Measurements from ENCODE around the gene MEF2D.

MEF2D gene

DNA sequence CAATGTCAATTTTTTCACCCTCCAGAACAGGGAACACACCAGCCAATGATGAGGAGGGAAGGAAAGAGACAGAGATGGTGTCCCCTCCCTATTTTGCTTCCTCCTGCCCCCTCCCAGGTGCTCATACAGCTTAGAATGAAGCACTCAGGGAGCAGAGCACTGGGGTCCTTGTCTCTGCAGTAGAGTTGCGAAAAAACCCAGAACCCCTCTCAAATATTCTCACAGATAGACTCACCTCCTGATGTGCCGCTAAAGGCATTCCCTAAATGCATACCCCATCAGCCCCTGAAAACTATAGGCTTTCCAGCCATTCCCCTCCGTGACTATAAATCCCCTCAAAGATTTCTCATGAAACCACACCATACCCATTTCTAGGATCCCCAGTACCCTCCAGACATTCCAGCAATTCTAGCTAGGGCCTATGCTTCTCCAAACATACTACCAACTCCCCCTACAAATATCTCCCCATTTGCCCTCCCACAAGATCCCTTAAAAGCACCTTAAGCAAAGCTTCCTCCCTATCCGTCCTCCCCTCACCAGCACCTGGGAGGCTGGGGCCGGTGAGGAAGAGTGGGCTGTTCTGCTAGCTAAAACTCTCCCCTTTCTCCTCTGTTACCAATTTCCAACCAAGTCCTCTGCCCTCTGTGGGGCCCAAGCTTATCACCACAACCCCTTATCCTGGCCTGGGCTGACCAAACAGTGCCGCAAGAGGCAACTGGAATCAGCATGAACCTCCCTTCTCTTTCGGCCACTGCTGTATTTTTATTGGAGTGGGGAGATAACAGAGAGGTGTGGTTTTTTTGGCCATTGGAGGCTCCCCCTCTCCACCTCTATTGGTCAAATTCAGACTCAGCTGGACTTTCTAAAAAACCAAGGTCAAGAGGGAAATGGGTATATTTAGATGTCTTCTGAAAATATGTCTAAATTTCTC, 76.9 kb downstream of the MEF2D start:
- no peak for DNase-seq (ENCODE audit: extremely low read depth, low read depth)
- TF ChIP-seq, protein P1, sequence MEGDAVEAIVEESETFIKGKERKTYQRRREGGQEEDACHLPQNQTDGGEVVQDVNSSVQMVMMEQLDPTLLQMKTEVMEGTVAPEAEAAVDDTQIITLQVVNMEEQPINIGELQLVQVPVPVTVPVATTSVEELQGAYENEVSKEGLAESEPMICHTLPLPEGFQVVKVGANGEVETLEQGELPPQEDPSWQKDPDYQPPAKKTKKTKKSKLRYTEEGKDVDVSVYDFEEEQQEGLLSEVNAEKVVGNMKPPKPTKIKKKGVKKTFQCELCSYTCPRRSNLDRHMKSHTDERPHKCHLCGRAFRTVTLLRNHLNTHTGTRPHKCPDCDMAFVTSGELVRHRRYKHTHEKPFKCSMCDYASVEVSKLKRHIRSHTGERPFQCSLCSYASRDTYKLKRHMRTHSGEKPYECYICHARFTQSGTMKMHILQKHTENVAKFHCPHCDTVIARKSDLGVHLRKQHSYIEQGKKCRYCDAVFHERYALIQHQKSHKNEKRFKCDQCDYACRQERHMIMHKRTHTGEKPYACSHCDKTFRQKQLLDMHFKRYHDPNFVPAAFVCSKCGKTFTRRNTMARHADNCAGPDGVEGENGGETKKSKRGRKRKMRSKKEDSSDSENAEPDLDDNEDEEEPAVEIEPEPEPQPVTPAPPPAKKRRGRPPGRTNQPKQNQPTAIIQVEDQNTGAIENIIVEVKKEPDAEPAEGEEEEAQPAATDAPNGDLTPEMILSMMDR (IDR thresholded peaks at IDR 0.05; ENCODE audit: low read depth, low read length), result no peak

GRCh38 chr1:156422602-156423091, 77.9 kb downstream of the MEF2D start:
- TF ChIP-seq, protein P1 (IDR thresholded peaks at IDR 0.05; ENCODE audit: low read depth, low read length), result no peak
- DNase-seq (ENCODE audit: extremely low read depth, low read depth), result no peak

DNA sequence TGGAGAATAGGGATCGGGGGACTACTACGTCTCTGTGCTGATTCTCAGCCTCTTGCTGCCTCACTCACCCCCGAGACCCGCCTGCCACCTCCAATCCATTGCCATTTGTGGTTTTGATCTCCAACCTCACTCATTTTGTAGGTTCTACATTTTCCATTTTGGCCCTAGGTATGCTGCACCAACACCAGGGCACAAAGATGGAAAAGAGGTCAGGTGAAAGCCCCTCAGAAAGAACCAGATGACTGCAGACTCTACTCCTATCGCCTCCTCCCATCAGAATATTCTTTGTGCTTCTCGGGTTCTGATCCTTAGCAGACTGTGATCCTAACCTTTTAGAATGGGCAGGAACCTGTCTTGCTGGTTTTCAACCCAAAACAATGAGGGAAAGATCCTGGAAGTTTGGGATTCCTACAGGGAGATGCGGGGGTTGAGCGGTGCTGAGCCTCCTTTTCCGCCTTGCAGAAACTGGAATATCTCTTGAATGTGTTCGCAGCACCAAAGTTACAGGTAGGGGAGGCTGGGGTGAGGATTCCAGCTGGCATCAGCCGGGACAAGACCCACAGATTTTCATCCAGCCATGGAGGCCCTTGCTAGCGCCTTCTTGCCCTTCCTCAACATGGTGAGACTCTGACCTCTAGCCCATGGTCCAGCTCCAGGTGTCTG, 78.5 kb downstream of the MEF2D start:
- DNase-seq (ENCODE audit: extremely low read depth, low read depth), result no peak
- TF ChIP-seq, protein P1 (IDR thresholded peaks at IDR 0.05; ENCODE audit: low read depth, low read length), result no peak

GRCh38 chr1:156421062-156421938, 79.3 kb downstream of the MEF2D start:
- TF ChIP-seq, protein P1 (IDR thresholded peaks at IDR 0.05; ENCODE audit: low read depth, low read length), result no peak
- DNase-seq (ENCODE audit: extremely low read depth, low read depth), result no peak

DNA sequence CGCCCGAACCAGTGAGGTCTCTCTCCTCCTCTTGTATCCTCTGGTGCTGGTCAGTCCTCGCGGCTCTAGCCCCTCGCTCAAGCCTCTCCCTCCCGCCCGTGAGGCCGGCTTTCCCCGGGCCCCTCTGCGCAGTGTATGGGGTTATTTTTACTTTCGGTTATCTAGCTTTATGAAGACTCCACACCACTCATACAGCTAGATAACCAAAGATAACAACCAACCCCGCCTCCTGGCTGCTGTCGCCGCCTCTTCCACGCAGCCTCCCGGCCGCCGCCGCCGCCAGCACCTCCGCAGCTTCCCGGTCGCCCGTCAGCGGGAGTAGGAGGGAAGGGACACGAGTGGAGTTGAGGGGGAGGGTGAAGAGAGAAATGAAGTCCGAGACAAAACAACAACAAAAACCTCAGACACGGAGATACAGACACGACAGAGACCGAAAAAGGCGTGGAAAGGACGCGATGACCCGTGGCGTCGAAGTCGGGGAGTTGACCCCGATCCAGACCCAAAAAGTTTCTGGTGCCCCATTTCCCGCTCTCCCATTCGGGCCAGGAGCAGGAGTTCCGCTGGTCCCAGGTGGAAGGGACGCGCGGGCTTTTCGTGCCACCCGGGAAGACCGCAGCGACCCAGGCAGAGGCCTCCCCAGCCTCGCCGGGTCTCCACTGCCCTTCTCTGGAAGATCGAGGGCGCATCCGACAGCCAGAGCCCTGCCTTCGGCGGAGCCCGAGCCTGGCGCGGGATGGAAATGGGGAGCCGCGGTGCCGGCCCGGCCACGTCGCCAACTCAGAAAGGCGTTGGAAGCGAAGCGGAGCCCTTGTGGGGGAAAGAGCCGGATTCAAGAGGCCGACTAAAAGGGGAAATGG, 80.1 kb downstream of the MEF2D start:
- TF ChIP-seq, protein P1 (IDR thresholded peaks at IDR 0.05; ENCODE audit: low read depth, low read length), result no peak
- no peak for DNase-seq (ENCODE audit: extremely low read depth, low read depth)

DNA sequence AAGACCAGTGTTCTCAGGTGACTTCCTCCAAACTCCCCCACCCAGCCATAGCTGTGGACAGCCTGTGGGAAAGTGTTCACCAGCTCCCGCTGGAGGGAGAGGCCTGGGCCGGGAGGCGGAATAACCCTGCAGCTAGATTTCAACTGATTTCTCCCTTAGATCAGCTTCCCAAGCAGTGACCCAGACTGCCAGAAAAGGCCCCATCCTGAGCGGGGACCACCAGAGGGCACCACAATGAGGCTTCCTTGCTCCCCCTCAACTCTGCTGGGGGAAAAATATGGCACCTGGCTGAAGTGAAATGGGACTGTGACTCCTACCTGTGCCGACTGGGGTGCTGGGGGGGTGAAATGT, 80.7 kb downstream of the MEF2D start:
- DNase-seq (ENCODE audit: extremely low read depth, low read depth), result no peak
- TF ChIP-seq, protein P1 (IDR thresholded peaks at IDR 0.05; ENCODE audit: low read depth, low read length), result no peak; the same call in none of the 2 replicates

Measured in AG09319 (cell line).